Ovary (tissue), 9 donors: ENCODE results near the gene HPSE2. TPM values are rescaled to one million over a fixed set of nuclear protein-coding genes. Genes with fewer than 3 reads are reported as not detected.
"Not testable (repeated sequence)": the region's sequence is repeated elsewhere in the genome, so short reads cannot be mapped to it uniquely, and the experiment has no call there.

Experiments
- DNase-seq, 5 donors: peaks; one replicate each; pipeline ENCODE4 v3.0.0-alpha.2; 2019 to 2020
- H3K27ac ChIP-seq, 2 donors: fragments of 200-600 bp; one replicate each; pipeline versions ENCODE4 v1.5.1 to v1.8.0; 2019 to 2022
- H3K27me3 ChIP-seq: fragments of 200-600 bp; one replicate; pipeline ENCODE4 v1.8.0; 2022
- H3K36me3 ChIP-seq: fragments of 200-600 bp; sonication (generic); one replicate; pipeline ENCODE4 v1.5.1; 2019
- H3K4me1 ChIP-seq: one replicate; pipeline ENCODE4 v1.8.1; 2013; ENCODE audit warnings: mild to moderate bottlenecking, moderate library complexity; ENCODE audit not compliant: insufficient read depth
- H3K4me3 ChIP-seq: fragments of 200-600 bp; sonication (generic); one replicate; pipeline ENCODE4 v1.5.1; 2017
- H3K9me3 ChIP-seq, 2 donors: fragments of 200-600 bp in 1 of 2; sonication (generic) in 1 of 2; one replicate each; pipeline versions ENCODE4 v1.5.1 to v1.8.1; 2013 to 2019; ENCODE audit warnings: mild to moderate bottlenecking in 1 of 2, moderate library complexity in 1 of 2
- CTCF ChIP-seq, 3 donors: fragments of 450-650 bp in 2 of 3; fragments of 200-600 bp in 1 of 3; IDR thresholded peaks; one replicate each; pipeline versions ENCODE4 v1.5.1 to v1.8.0; 2016 to 2022; ENCODE audit warnings: antibody characterized with exemption in 3 of 3, mild to moderate bottlenecking in 1 of 3
- EP300 ChIP-seq: sonication (generic); formaldehyde crosslinking; IDR thresholded peaks from one replicate; pipeline ENCODE4 v1.6.1; 2017; ENCODE audit warnings: antibody characterized with exemption
- POLR2A ChIP-seq: fragments of 450-650 bp; IDR thresholded peaks from one replicate; pipeline ENCODE4 v1.6.1; 2017; ENCODE audit warnings: antibody characterized with exemption, mild to moderate bottlenecking, moderate library complexity
- WGBS, 3 donors: extraction: QIAGEN DNeasy Blood & Tissue Kit in 1 of 3; methylation state at CpG; one replicate each; pipeline versions ENCODE4 v1.1.5 to v1.1.7; 2013 to 2017; 5-methylcytosine and 5-hydroxymethylcytosine counted together
- intact Hi-C, 4 donors: fragments of 100-400 bp; cut with DNase I; formaldehyde crosslinking; loops; one replicate each; pipeline versions ENCODE4 v1.11.0 to v1.15.1; 2022 to 2023
- polyA plus RNA-seq, 2 donors: library from polyadenylated mRNA; stranded (reverse); fragments of 200-250 nt in 1 of 2; fragments of 350-450 nt in 1 of 2; fragmentation: Illumina TruSeq in 1 of 2; extraction: RNeasy Lipid Tissue Mini Kit (QIAGEN cat#74804) in 1 of 2; gene quantifications; one replicate each; pipeline ENCODE4 v1.2.3, GENCODE V29; 2013 to 2014
- total RNA-seq, 7 donors: library from RNA; depleted of rRNA in 2 of 7; stranded (reverse); fragments of >200 nt in 2 of 7; fragmentation: NEBNext Ultra II Directional in 3 of 7; extraction: Animal tissue kit (Norgen Biotek cat#: 25700) in 3 of 7; gene quantifications; one replicate each; pipeline versions ENCODE4 v1.1.0 to v1.2.4, GENCODE V29; 2016 to 2023
- donor health status: DM: no; HTN: no; CAD: no; lungs with moderate emphysema.
- donor health status: DM: no; HTN: no; CAD: no.
- donor health status: Bipolar disorder and iron deficiency.
- donor health status: DM: yes; HTN: yes; CAD: no.
- donor health status: DM: no; HTN: no; CAD: no.
- donor health status: DM: yes; HTN: yes; CAD: no.

The HPSE2 gene
- total and polyA plus RNA-seq, 9 donors = 0.07 to 1.2 (median 0.12) TPM; not detected in 4

DNA sequence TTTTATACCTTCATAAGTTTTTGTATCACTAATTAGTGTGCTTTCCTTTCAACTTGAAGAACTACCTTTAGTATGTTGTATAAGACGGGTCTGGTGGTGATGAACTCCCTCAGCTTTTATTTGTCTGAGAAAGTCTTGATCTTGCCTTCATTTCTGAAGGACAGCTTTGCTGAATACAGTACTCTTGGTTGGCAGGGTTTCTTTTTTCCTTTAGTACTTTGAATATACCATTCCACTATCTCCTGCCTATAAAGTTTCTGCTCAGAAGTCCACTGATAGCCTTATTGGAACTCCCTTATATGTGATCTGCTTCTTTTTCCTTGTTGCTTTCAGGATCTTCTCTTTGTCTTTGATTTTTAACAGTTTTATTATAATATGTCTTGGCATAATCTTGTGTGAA is 230.9 kb downstream of the HPSE2 start:
- Histone ChIP-seq H3K27me3 (no peaks in the 10 kb centered on the region), H3K4me3 (no peak overlapping the region), H3K4me1 (no peaks in the 10 kb centered on the region), H3K9me3 (no peaks in the 10 kb centered on the region), H3K36me3 (no peaks in the 10 kb centered on the region), H3K27ac (no peak overlapping the region)
- 78 to 82% (median 81%) methylated on average over 1 of the region's 1 CpG for WGBS, 3 donors
- DNase-seq = no peak
- intact Hi-C loops = no loop called here
- TF ChIP-seq POLR2A = no peak

DNA sequence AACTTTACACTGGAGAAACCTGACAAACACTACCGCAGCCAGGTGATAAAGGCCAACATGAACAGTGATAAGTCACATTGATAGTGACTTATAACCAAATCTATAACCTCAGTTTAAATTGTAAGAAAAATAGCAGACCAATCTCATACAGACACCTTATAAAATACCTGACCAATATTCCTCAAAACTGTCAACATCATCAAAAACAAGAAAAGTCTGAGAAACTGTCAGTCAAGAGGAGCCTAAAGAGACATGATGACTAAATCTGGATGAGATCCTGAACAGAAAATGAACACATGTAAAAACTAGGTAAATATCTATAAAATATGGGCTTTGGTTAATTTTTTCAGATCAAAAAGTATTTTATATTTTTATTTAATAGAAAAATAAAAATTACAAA is 233.3 kb downstream of the HPSE2 start:
- WGBS, 3 donors = 83 to 97% (median 91%) methylated on average over 1 of the region's 1 CpG
- Histone ChIP-seq H3K4me1 (no peaks in the 10 kb centered on the region), H3K9me3 (no peaks in the 10 kb centered on the region), H3K27ac (no peak overlapping the region), H3K27me3 (no peaks in the 10 kb centered on the region), H3K4me3 (no peak overlapping the region), H3K36me3 (no peaks in the 10 kb centered on the region)
- no peak for TF ChIP-seq EP300
- TF ChIP-seq CTCF (IDR thresholded peaks at IDR 0.05) = no peak
- TF ChIP-seq POLR2A = no peak
- DNase-seq = no peak
- intact Hi-C loops = no loop called here

- H3K9me3 ChIP-seq = no peaks in the 10 kb centered on the region
- 58 to 67% (median 60%) methylated on average over 4 of the region's 4 CpGs for WGBS, 3 donors
- no peak for DNase-seq
- no peak overlapping the region for H3K4me3 ChIP-seq
- H3K27ac ChIP-seq = no peak overlapping the region
- H3K4me1 ChIP-seq = no peaks in the 10 kb centered on the region
- intact Hi-C loops = no loop called here
- no peaks in the 10 kb centered on the region for H3K27me3 ChIP-seq
- TF ChIP-seq POLR2A (no peak), EP300 (no peak), CTCF (IDR thresholded peaks at IDR 0.05) (no peak)
- no peaks in the 10 kb centered on the region for H3K36me3 ChIP-seq
These were observed 238.1 kb downstream of the HPSE2 start for GRCh38 chr10:98997596-98997995.

DNA sequence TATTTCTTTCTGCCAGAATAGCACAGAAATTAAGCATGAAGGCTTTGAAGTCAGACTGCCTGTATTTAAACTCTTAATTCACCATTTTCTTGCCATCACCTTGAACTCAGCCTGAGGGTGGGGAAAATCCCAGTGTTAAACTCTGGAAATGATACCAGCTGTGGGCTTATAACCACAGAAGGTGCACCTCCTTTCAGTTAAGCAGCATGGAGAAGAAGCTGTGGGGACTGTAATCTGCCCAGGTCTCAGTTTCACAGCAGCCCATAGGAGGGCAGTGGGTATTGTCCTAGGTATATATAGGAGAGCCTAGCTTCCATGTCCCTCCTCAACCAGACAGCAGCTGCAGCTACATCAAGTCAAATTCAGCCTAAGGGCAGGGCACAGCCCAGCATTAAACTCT is 241.6 kb downstream of the HPSE2 start:
- no peak overlapping the region for H3K27ac ChIP-seq
- no peak for DNase-seq

GRCh38 chr10:98983751-98984150 is 251.9 kb downstream of the HPSE2 start:
- intact Hi-C loops = not testable (repeated sequence)

More for the DNA sequence above, 241.6 kb downstream of the HPSE2 start:
- intact Hi-C loops = no loop called here
- Histone ChIP-seq H3K27me3 (no peaks in the 10 kb centered on the region), H3K9me3 (no peaks in the 10 kb centered on the region), H3K4me1 (no peaks in the 10 kb centered on the region), H3K4me3 (no peak overlapping the region), H3K36me3 (no peaks in the 10 kb centered on the region)
- TF ChIP-seq POLR2A = no peak
- no peak for TF ChIP-seq EP300

DNA sequence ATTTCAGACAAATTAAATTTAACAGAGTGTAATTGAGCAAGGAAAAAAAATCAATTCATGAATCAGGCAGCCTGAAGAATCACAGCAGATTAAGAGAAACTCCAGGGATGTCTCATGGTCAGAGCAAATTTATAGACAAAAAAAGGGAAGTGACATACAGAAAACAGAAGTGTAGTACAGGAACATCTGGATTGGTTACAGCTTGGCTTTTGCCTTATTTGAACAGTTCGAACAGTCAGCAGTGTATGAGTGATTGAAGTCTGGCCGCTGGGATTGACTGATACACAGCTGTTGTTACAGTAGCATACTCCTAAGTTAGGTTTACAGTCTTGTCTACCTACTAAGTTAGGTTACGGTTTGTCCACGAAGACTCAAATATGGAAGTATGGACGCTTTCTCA is 255.3 kb downstream of the HPSE2 start:
- intact Hi-C loops = no loop called here
- no peak overlapping the region for H3K27ac ChIP-seq
- no peak for TF ChIP-seq CTCF (IDR thresholded peaks at IDR 0.05)

More at GRCh38 chr10:98983751-98984150, 251.9 kb downstream of the HPSE2 start:
- H3K27ac ChIP-seq, H3K4me1 ChIP-seq, H3K4me3 ChIP-seq, H3K27me3 ChIP-seq, H3K9me3 ChIP-seq, DNase-seq, H3K36me3 ChIP-seq: not testable (repeated sequence)
- 86 to 90% (median 89%) methylated on average over 9 of the region's 9 CpGs for WGBS, 3 donors

More for the DNA sequence above, 255.3 kb downstream of the HPSE2 start:
- Histone ChIP-seq H3K27me3 (no peaks in the 10 kb centered on the region), H3K36me3 (no peaks in the 10 kb centered on the region), H3K4me1 (no peaks in the 10 kb centered on the region), H3K4me3 (no peak overlapping the region), H3K9me3 (no peaks in the 10 kb centered on the region)
- WGBS, 3 donors = 67 to 74% (median 68%) methylated on average over 5 of the region's 5 CpGs
- DNase-seq = no peak
